ENCODE data around the gene INPP4A. TPM values are rescaled to one million over a fixed set of nuclear protein-coding genes. Genes with fewer than 3 reads are reported as not detected.

Gene INPP4A
- total and polyA plus RNA-seq, 12 donors: 3.8 to 31.2 (median 21.1) TPM

DNA sequence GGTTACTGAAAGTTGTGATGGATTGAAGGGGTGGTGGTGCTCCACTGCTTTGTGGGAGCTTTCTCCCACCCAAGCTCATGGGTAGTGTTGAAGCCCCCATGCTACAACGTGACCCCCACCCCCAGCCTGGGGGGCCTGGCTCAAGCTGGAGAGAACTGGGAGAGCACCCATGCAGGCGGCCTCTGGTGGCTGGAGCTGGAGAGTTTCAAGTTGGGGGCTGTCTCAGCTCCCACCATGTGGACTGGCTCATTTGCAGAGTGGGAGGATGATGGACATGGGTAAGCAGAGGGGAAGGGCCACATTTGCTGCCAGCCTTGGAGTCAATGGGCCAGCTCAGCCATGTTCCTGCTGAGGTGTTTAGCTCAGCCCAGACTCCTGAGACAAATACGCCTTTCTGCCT is 62.8 kb downstream of the INPP4A start:
- ATAC-seq (no peak), DNase-seq (no peak)
- Histone ChIP-seq H3K27ac (peak overlapping the region in 7 of 10 donors; percentile 48 to 85 (median 62)), H3K4me1 (peaks cover 21 to 77% (median 69%) of the 10 kb centered on the region in 9 donors), H3K36me3 (no peaks in the 10 kb centered on the region), H3K27me3 (no peaks in the 10 kb centered on the region), H3K4me3 (no peak overlapping the region), H3K9me3 (no peaks in the 10 kb centered on the region)
- intact Hi-C loops (cut with DNase I): loop anchor here in 1 of 10 donors (10.0 kb wide), 1 partner anchor 63 kb away; the partner anchor contains the start of gene INPP4A
- no peak for TF ChIP-seq CTCF (IDR thresholded peaks at IDR 0.05)
- 97 to 99% methylated on average over 3 of the region's 3 CpGs for WGBS, 2 donors

DNA sequence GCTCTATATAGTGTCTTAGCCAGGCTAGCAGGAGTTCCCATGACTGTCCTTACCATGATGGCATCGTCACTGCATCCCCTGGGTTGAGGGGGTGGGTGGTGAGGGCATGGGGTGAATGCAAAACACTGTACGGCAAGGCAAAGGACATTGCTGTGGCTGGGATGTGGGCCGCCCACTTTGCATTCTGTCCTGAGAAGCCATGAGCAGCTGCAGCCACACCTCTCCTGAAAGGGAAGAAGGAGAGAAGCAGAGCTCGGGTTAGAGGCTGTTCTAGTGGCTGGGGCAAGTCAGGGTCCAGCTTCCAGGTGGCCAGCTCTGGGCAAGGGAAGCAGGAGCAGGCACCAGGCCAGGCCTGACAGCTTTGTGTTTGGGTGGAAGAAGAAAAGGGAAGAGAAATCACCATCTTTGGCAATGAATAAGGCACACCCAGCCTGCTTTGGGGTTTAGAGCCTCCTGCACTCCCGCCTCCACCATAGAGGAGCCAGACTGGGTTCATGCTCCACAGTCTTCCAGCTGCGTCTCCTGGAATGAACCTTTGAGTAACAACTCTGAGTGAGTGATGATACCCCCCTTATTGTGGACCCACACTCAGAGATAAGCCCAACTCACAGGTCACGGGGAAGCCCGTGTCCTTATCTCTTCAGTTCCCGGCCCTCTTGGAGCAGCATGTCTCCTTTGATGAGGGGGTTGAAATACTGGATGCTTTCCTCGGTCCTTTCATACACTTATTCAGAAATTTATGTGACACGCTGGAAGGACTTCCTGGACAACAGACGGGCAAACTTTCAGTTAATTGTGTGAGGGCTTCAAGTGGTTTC is 63.4 kb downstream of the INPP4A start:
- H3K4me1 ChIP-seq: peaks cover 21 to 72% (median 62%) of the 10 kb centered on the region in 9 donors
- peak; percentile 42 to 68 for DNase-seq
- H3K4me3 ChIP-seq: no peak overlapping the region
- ATAC-seq: peak; percentile 36 to 79 (median 63)
- WGBS, 2 donors: 44 to 60% methylated on average over 12 of the region's 12 CpGs
- intact Hi-C loops (cut with DNase I): loop anchor here in 1 of 10 donors (10.0 kb wide), 1 partner anchor 63 kb away; the partner anchor contains the start of gene INPP4A
- no peak for TF ChIP-seq CTCF (IDR thresholded peaks at IDR 0.05)
- H3K27me3 ChIP-seq: no peaks in the 10 kb centered on the region
- H3K9me3 ChIP-seq: no peaks in the 10 kb centered on the region
- no peaks in the 10 kb centered on the region for H3K36me3 ChIP-seq
- H3K27ac ChIP-seq: peak overlapping the region in 8 of 10 donors; percentile 18 to 85 (median 60)

GRCh38 chr2:98508709-98509066 is 64.0 kb downstream of the INPP4A start:
- no peaks in the 10 kb centered on the region for H3K9me3 ChIP-seq
- peaks cover 20 to 72% (median 56%) of the 10 kb centered on the region in 9 donors for H3K4me1 ChIP-seq
- no peaks in the 10 kb centered on the region for H3K36me3 ChIP-seq
- peak overlapping the region in 8 of 10 donors; percentile 18 to 85 (median 60) for H3K27ac ChIP-seq
- ATAC-seq: peak; percentile 29 to 80 (median 68)
- no peak for TF ChIP-seq CTCF (IDR thresholded peaks at IDR 0.05)
- no peaks in the 10 kb centered on the region for H3K27me3 ChIP-seq
- intact Hi-C loops (cut with DNase I): loop anchor here in 1 of 10 donors (10.0 kb wide), 1 partner anchor 64 kb away; the partner anchor contains the start of gene INPP4A
- 60 to 64% methylated on average over 9 of the region's 9 CpGs for WGBS, 2 donors
- H3K4me3 ChIP-seq: no peak overlapping the region
- peak in 1 of 2 donors; percentile 35 for DNase-seq

GRCh38 chr2:98509542-98510321 is 65.1 kb downstream of the INPP4A start:
- Histone ChIP-seq H3K27me3 (no peaks in the 10 kb centered on the region), H3K27ac (peak overlapping the region in 3 of 10 donors; percentile 59 to 85 (median 67)), H3K4me3 (no peak overlapping the region), H3K36me3 (no peaks in the 10 kb centered on the region), H3K9me3 (no peaks in the 10 kb centered on the region), H3K4me1 (peaks cover 11 to 70% (median 48%) of the 10 kb centered on the region in 9 donors)
- 94 to 95% methylated on average over 7 of the region's 7 CpGs for WGBS, 2 donors
- DNase-seq (no peak), ATAC-seq (no peak)
- no peak for TF ChIP-seq CTCF (IDR thresholded peaks at IDR 0.05)
- intact Hi-C loops (cut with DNase I): loop anchor here in 4 of 10 donors (5.0 to 10.0 kb wide), 3 partner anchors 65 to 95 kb away; partner anchors contain the start of gene INPP4A (in 2 of the 4)
